Stimulated activated naive CD8-positive, alpha-beta T cell treated with anti-CD3 and anti-CD28 coated beads, Interleukin-15, Interleukin-2, amounts not matched to agents 100 ng/mL and 50 ng/mL, for 24 hours (primary cell): Measurements from ENCODE around the gene MUC2.
"Not testable (repeated sequence)": the region's sequence is repeated elsewhere in the genome, so short reads cannot be mapped to it uniquely, and the experiment has no call there.

Experiments
- H3K27ac Mint-ChIP-seq: one replicate; pipeline ENCODE4 v1.8.0; 2021; ENCODE audit warnings: mild to moderate bottlenecking, mixed read lengths
- H3K27me3 Mint-ChIP-seq: one replicate; pipeline ENCODE4 v1.8.0; 2021; ENCODE audit warnings: mixed read lengths
- H3K36me3 Mint-ChIP-seq: one replicate; pipeline ENCODE4 v1.8.0; 2021; ENCODE audit warnings: low read depth, mixed read lengths
- H3K4me1 Mint-ChIP-seq: one replicate; pipeline ENCODE4 v1.8.0; 2021; ENCODE audit warnings: low read depth, mixed read lengths
- H3K4me3 Mint-ChIP-seq: one replicate; pipeline ENCODE4 v1.8.0; 2021; ENCODE audit warnings: mild to moderate bottlenecking, mixed read lengths
- H3K9me3 Mint-ChIP-seq: one replicate; pipeline ENCODE4 v1.8.0; 2021; ENCODE audit warnings: mixed read lengths

MUC2 gene

GRCh38 chr11:1107316-1108245, 32.9 kb downstream of the MUC2 start:
- no peaks in the 10 kb centered on the region for H3K4me1 Mint-ChIP-seq
- no peak overlapping the region for H3K27ac Mint-ChIP-seq
- H3K36me3 Mint-ChIP-seq: no peaks in the 10 kb centered on the region
- no peak overlapping the region for H3K4me3 Mint-ChIP-seq
- H3K27me3 Mint-ChIP-seq: no peaks in the 10 kb centered on the region
- no peaks in the 10 kb centered on the region for H3K9me3 Mint-ChIP-seq

- no peaks in the 10 kb centered on the region for H3K27me3 Mint-ChIP-seq
- no peaks in the 10 kb centered on the region for H3K4me1 Mint-ChIP-seq
- no peaks in the 10 kb centered on the region for H3K36me3 Mint-ChIP-seq
- no peaks in the 10 kb centered on the region for H3K9me3 Mint-ChIP-seq
- no peak overlapping the region for H3K27ac Mint-ChIP-seq
- no peak overlapping the region for H3K4me3 Mint-ChIP-seq
Observed at GRCh38 chr11:1108246-1108900, 33.7 kb downstream of the MUC2 start.

- H3K27ac Mint-ChIP-seq: no peak overlapping the region
- H3K4me3 Mint-ChIP-seq: no peak overlapping the region
- no peaks in the 10 kb centered on the region for H3K36me3 Mint-ChIP-seq
- H3K4me1 Mint-ChIP-seq: no peaks in the 10 kb centered on the region
- no peaks in the 10 kb centered on the region for H3K9me3 Mint-ChIP-seq
- H3K27me3 Mint-ChIP-seq: no peaks in the 10 kb centered on the region
Observed at GRCh38 chr11:1109101-1109917, 34.6 kb downstream of the MUC2 start.

- no peaks in the 10 kb centered on the region for H3K27me3 Mint-ChIP-seq
- no peak overlapping the region for H3K27ac Mint-ChIP-seq
- no peaks in the 10 kb centered on the region for H3K36me3 Mint-ChIP-seq
- H3K4me3 Mint-ChIP-seq: no peak overlapping the region
- no peaks in the 10 kb centered on the region for H3K9me3 Mint-ChIP-seq
- no peaks in the 10 kb centered on the region for H3K4me1 Mint-ChIP-seq
Observed at GRCh38 chr11:1109918-1110705, 35.4 kb downstream of the MUC2 start.

GRCh38 chr11:1111545-1112212, 37.0 kb downstream of the MUC2 start:
- Mint-ChIP-seq H3K36me3 (no peaks in the 10 kb centered on the region), H3K27me3 (no peaks in the 10 kb centered on the region), H3K27ac (no peak overlapping the region), H3K9me3 (no peaks in the 10 kb centered on the region), H3K4me1 (no peaks in the 10 kb centered on the region), H3K4me3 (no peak overlapping the region)

GRCh38 chr11:1112351-1113191, 37.9 kb downstream of the MUC2 start:
- Mint-ChIP-seq H3K27me3 (no peaks in the 10 kb centered on the region), H3K4me3 (no peak overlapping the region), H3K27ac (no peak overlapping the region), H3K9me3 (no peaks in the 10 kb centered on the region), H3K4me1 (no peaks in the 10 kb centered on the region), H3K36me3 (no peaks in the 10 kb centered on the region)

GRCh38 chr11:1113405-1114201, 38.9 kb downstream of the MUC2 start:
- Mint-ChIP-seq H3K4me1 (no peaks in the 10 kb centered on the region), H3K36me3 (no peaks in the 10 kb centered on the region), H3K27ac (no peak overlapping the region), H3K4me3 (no peak overlapping the region), H3K27me3 (no peaks in the 10 kb centered on the region), H3K9me3 (no peaks in the 10 kb centered on the region)

- H3K4me3 Mint-ChIP-seq, H3K9me3 Mint-ChIP-seq, H3K27me3 Mint-ChIP-seq, H3K27ac Mint-ChIP-seq, H3K36me3 Mint-ChIP-seq, H3K4me1 Mint-ChIP-seq: not testable (repeated sequence)
Observed at GRCh38 chr11:1115292-1115691, 40.6 kb downstream of the MUC2 start.

GRCh38 chr11:1116104-1116503, 41.4 kb downstream of the MUC2 start:
- Mint-ChIP-seq H3K27me3 (no peaks in the 10 kb centered on the region), H3K36me3 (no peaks in the 10 kb centered on the region), H3K4me3 (no peak overlapping the region), H3K4me1 (no peaks in the 10 kb centered on the region), H3K9me3 (no peaks in the 10 kb centered on the region), H3K27ac (no peak overlapping the region)

- no peaks in the 10 kb centered on the region for H3K27me3 Mint-ChIP-seq
- no peaks in the 10 kb centered on the region for H3K9me3 Mint-ChIP-seq
- no peak overlapping the region for H3K4me3 Mint-ChIP-seq
- no peak overlapping the region for H3K27ac Mint-ChIP-seq
- H3K4me1 Mint-ChIP-seq: no peaks in the 10 kb centered on the region
- H3K36me3 Mint-ChIP-seq: no peaks in the 10 kb centered on the region
Observed at GRCh38 chr11:1116666-1117390, 42.2 kb downstream of the MUC2 start.

- Mint-ChIP-seq H3K4me3 (no peak overlapping the region), H3K4me1 (no peaks in the 10 kb centered on the region), H3K27ac (no peak overlapping the region), H3K9me3 (no peaks in the 10 kb centered on the region), H3K36me3 (no peaks in the 10 kb centered on the region), H3K27me3 (no peaks in the 10 kb centered on the region)
Observed at GRCh38 chr11:1117992-1118391, 43.3 kb downstream of the MUC2 start.
